Anterior cingulate cortex (tissue), 58 donors: Measurements from ENCODE around the gene PTGES2.

Source experiments
- DNase-seq, 58 donors: peaks; one replicate each; lab custom pipeline; 2025; lab: John Stamatoyannopoulos, UW

PTGES2 gene

GRCh38 chr9:128106940-128107467 is 20.5 kb downstream of the PTGES2 start:
- no peak for DNase-seq

GRCh38 chr9:128106181-128106939 is 21.2 kb downstream of the PTGES2 start:
- DNase-seq: no peak

GRCh38 chr9:128105538-128106175 is 21.9 kb downstream of the PTGES2 start:
- no peak for DNase-seq

GRCh38 chr9:128104171-128104618 is 23.3 kb downstream of the PTGES2 start:
- DNase-seq: no peak

- no peak for DNase-seq
Observed at GRCh38 chr9:128103589-128103962, 24.0 kb downstream of the PTGES2 start.

- peak in 1 of 58 donors; percentile 23 for DNase-seq
Observed at GRCh38 chr9:128102861-128103588, 24.5 kb downstream of the PTGES2 start.

- DNase-seq: no peak
Observed at GRCh38 chr9:128102196-128102595, 25.3 kb downstream of the PTGES2 start.

- DNase-seq: no peak
Observed at GRCh38 chr9:128101690-128102089, 25.8 kb downstream of the PTGES2 start.

GRCh38 chr9:128101231-128101661 is 26.3 kb downstream of the PTGES2 start:
- no peak for DNase-seq

GRCh38 chr9:128100581-128100980 is 26.9 kb downstream of the PTGES2 start:
- no peak for DNase-seq

GRCh38 chr9:128099932-128100491 is 27.5 kb downstream of the PTGES2 start:
- peak in 14 of 58 donors; percentile 17 to 56 (median 34) for DNase-seq

- peak in 1 of 58 donors; percentile 31 for DNase-seq
Observed at GRCh38 chr9:128099231-128099931, 28.1 kb downstream of the PTGES2 start.

- DNase-seq: peak in 56 of 58 donors; percentile 33 to 94 (median 78)
Observed at GRCh38 chr9:128098297-128099230, 29.0 kb downstream of the PTGES2 start.

GRCh38 chr9:128097543-128098296 is 29.8 kb downstream of the PTGES2 start:
- DNase-seq: no peak

GRCh38 chr9:128096616-128097536 is 30.7 kb downstream of the PTGES2 start:
- DNase-seq: no peak

- no peak for DNase-seq
Observed at GRCh38 chr9:128094950-128095544, 32.5 kb downstream of the PTGES2 start.
